Measurements from ENCODE around the gene MIB2. TPM values are rescaled to one million over a fixed set of nuclear protein-coding genes. Genes with fewer than 3 reads are reported as not detected.
"Not testable (repeated sequence)": the region's sequence is repeated elsewhere in the genome, so short reads cannot be mapped to it uniquely, and the experiment has no call there.

Gene MIB2
- total and polyA plus RNA-seq, 10 of the 15 experiments (the other 5 are each of a cell fraction or from before 2014, with no cell fraction given) = 0.42 to 26.8 (median 10.9) TPM; not detected in 1

DNA sequence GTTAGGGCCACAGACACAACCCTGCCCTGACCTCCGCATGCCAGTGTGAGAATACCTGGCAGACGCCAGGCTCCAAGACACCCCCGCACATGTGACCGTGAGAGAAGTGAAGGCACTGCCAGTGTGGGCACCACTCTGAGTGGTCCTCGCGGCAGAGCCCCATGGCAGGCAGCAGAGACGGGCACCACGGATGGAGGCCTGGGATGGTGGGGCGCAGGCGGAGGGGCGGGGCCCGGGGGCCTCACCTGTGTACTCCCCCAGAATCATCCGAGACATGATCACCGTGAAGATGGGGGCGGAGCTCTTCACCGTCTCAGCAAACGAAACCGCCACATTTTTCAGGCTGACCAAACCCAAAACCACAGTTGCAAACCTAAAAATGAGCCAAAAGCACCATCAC is 59.9 kb downstream of the MIB2 start:
- H3K27ac ChIP-seq (ENCODE audit: control insufficient read depth, insufficient read depth); H3K4me2 ChIP-seq (ENCODE audit: control insufficient read depth, insufficient read depth); RAD21 ChIA-PET (ENCODE audit: unreplicated experiment); H3K4me3 ChIP-seq; H3K9ac ChIP-seq (ENCODE audit: control insufficient read depth, insufficient read depth, low read length); H3K9me3 ChIP-seq (replicated peaks; ENCODE audit: control insufficient read depth, insufficient read depth, low read length); SMC1A ChIA-PET (ENCODE audit: uncharacterized antibody, unreplicated experiment); H3K79me2 ChIP-seq (ENCODE audit: control insufficient read depth, insufficient read depth, low read length); BruUV-seq (replicated peaks); H4K20me1 ChIP-seq (ENCODE audit: control insufficient read depth, insufficient read depth); DNase-seq (ENCODE audit: low read depth, low spot score); in situ Hi-C loops (cut with MboI); H3K27me3 ChIP-seq (replicated peaks in 1 of 2; ENCODE audit: control insufficient read depth in 2 of 2, insufficient read depth in 2 of 2, low read length in 1 of 2); CTCF ChIA-PET; H3K36me3 ChIP-seq (ENCODE audit: control insufficient read depth in 2 of 2, insufficient read depth in 2 of 2, low read length in 1 of 2); POLR2A ChIA-PET; intact Hi-C loops (cut with micrococcal nuclease; ENCODE audit: unreplicated experiment); H2AFZ ChIP-seq (ENCODE audit: control insufficient read depth, low read depth, low read length): not testable (repeated sequence)
- WGBS (ENCODE audit: insufficient coverage, insufficient replicate concordance, low lambda C conversion rate, missing lambda C conversion rate) = no CpG with 5 or more reads among the region's 18 CpGs
- peaks cover 24% of the 10 kb centered on the region for H3K4me1 ChIP-seq (ENCODE audit: control insufficient read depth, insufficient read depth, low read length)
- ATAC-seq = peak; percentile 32
- peak; percentile 95 for FAIRE-seq

DNA sequence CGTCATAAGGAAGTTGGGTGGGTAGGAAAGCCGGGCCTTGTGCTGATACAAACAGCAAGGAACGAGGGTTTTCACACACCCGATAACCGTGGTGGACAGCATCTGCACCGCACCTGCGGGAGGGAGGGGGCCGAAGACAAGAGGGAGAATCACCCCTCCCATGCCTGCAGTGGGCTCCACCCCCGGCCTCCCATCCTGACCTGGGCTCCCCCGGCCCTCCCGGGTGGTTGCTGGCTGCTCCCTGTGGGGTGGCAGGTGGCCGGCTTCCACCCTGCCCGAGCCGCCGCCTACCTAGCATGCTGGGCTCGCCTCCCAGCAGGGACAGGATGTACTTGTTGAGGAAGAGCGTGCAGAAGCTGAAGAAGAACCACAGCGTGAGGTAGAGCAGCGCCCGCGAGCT is 60.8 kb downstream of the MIB2 start:
- H3K36me3 ChIP-seq (ENCODE audit: control insufficient read depth in 2 of 2, insufficient read depth in 2 of 2, low read length in 1 of 2); BruUV-seq (replicated peaks); SMC1A ChIA-PET (ENCODE audit: uncharacterized antibody, unreplicated experiment); H2AFZ ChIP-seq (ENCODE audit: control insufficient read depth, low read depth, low read length); in situ Hi-C loops (cut with MboI); CTCF ChIA-PET; POLR2A ChIA-PET; H3K4me2 ChIP-seq (ENCODE audit: control insufficient read depth, insufficient read depth); DNase-seq (ENCODE audit: low read depth, low spot score); RAD21 ChIA-PET (ENCODE audit: unreplicated experiment); intact Hi-C loops (cut with micrococcal nuclease; ENCODE audit: unreplicated experiment); H3K27me3 ChIP-seq (replicated peaks in 1 of 2; ENCODE audit: control insufficient read depth in 2 of 2, insufficient read depth in 2 of 2, low read length in 1 of 2); H4K20me1 ChIP-seq (ENCODE audit: control insufficient read depth, insufficient read depth); ATAC-seq; H3K9ac ChIP-seq (ENCODE audit: control insufficient read depth, insufficient read depth, low read length); FAIRE-seq; H3K27ac ChIP-seq (ENCODE audit: control insufficient read depth, insufficient read depth); H3K4me3 ChIP-seq; H3K9me3 ChIP-seq (replicated peaks; ENCODE audit: control insufficient read depth, insufficient read depth, low read length): not testable (repeated sequence)
- no CpG with 5 or more reads among the region's 21 CpGs for WGBS (ENCODE audit: insufficient coverage, insufficient replicate concordance, low lambda C conversion rate, missing lambda C conversion rate)
- peaks cover 24% of the 10 kb centered on the region for H3K4me1 ChIP-seq (ENCODE audit: control insufficient read depth, insufficient read depth, low read length)
- peaks cover 11% of the 10 kb centered on the region for H3K79me2 ChIP-seq (ENCODE audit: control insufficient read depth, insufficient read depth, low read length)
